GM21526 (cell line): Measurements from ENCODE around the gene NCAM1.
"Not testable (repeated sequence)": the region's sequence is repeated elsewhere in the genome, so short reads cannot be mapped to it uniquely, and the experiment has no call there.

ENCODE experiments used
- ATAC-seq: cut with Tn5 transposase; IDR thresholded peaks from one replicate; pipeline ENCODE4 v1.9.1; 2021; ENCODE audit warnings: moderate library complexity; ENCODE audit not compliant: unreplicated experiment, low FRiP score

NCAM1 gene

DNA sequence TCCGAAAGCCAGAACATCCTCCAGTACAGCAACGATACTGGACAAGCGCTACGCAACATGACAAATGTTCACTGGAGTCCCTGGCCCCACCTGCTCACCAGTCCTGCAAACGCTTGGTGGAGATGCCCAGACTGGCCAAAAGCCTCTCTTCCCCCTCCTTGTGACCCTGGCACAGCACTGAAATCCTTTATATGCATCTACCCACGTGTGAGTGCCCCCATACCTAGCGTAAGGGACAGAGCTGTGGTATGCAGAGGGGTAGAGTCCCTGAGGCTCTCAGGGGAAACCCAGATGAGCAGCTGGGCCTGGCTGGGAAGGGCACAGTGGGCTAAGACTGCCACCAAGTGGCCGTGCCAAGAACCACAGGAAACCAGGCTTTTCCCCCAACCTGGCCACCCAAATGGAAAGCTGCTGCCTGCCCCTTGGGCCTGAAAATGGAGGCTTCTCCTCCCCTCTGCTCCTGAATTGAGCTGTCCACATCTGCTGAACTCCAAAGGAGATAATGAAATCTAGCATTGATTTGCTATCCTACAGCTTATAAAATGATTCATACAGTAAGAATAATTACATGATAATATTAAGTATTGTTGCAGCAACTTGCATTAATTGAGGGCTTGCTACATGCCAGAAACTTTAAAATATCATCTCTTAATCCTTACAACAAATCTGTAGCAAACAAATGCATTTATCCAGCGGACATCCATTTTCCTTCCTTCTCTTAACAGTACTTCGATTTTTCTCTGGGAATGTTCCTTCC is 328.4 kb downstream of the NCAM1 start:
- peak; percentile 87 for ATAC-seq

DNA sequence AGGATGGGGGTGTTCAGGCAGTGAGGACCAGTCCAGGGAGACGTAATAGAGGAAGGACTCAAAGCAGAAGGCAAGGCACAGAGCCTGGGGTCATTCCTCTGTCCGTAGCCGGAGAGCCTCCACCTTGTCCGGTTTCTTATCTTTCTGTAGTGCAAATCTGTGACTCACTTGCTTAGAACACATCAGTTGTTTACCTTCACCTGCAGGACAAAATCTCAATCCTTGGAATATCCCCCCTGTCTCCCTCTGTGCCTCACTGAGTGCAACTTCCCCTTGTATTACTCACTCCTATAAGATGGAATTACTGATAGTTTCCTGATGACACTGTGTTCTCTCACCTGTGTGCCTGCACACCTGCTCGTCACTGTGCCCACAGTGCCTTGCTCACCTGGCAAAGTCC is 332.7 kb downstream of the NCAM1 start:
- ATAC-seq: no peak

DNA sequence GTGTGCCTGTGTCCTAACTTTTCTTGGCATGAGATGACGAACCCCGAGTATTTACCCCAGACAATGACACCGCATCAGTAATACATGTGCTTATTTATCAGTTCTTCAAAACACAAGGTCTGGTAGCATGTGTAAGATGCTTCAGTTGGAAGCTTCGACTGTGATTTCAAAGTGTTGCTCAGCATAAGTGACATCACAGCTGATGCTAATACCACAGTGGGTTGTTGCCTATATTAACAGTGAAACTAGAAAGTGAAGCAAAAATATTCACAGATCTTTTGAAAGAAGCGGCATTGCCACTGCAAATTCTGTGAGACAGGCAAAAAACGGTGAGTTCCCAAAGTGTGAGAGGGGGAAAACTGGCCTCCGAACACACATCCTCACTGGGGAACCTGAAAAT is 334.8 kb downstream of the NCAM1 start:
- ATAC-seq: no peak

DNA sequence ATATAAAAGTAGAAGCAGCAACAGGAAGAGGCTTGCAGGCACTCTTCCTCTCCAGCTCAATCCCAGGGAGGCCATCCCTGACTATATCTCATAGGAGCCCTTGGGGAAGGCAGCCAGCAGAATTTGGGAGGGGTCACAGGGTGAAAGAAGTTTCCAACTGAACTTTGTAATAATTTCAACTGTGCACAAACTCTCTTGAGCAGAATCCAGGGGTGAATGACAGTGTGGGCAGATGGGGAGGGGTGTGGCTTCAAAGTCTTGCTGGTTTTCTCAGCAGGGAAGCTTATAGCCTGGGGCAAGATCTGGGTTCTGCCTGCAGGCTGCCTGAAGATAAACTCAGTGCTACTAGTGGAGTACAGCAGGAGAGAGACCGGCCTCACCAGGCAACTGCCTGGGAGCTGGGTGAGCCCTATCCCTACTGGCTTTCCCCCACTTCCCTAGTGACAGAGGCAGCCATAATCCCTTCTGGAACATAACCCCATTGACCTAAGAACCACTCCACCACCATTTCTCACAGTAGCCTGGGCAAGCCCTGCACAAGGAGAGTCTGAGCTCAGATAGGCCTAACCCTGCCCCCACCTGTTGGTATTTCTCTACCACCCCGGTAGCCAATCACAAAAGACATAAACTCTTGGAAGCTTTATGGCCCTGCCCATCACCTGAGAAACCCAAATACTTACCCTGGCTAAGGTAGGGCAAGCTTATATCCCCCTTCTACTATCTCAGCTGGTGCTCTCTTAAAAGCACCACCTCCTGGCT is 335.4 kb downstream of the NCAM1 start:
- ATAC-seq: no peak

DNA sequence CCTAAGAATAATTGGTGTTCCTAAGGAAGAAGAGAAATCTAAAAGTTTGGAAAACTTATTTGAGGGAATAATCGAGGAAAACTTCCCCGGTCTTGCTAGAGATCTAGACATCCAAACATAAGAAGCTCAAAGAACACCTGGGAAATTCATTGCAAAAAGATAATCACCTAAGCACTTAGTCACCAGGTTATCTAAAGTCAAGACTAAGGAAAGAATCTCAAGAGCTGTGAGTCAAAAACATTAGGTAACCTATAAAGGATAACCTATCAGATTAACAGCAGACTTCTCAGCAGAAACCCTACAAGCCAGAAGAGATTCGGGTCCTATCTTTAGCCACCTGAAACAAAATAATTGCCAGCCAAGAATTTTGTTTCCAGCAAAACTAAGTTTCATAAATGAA is 337.3 kb downstream of the NCAM1 start:
- not testable (repeated sequence) for ATAC-seq

DNA sequence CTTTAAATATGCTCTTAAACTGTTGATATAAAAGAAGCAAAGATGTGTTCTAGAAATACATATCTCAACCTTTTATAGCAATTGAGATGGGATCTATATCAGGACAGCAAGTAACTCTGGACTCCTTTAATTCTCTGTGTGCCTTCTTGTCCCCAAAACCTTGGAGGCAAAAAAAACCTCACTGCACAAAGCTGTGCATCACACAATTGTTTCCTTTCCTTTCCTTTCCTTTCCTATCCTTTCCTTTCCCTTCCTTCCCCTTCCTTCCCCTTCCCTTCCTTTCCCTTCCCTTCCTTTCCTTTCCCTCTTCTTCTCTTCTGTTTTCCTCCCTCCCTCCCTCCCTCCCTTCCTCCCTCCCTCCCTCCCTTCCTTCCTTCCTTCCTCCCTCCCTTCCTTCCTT is 343.7 kb downstream of the NCAM1 start:
- ATAC-seq: no peak

DNA sequence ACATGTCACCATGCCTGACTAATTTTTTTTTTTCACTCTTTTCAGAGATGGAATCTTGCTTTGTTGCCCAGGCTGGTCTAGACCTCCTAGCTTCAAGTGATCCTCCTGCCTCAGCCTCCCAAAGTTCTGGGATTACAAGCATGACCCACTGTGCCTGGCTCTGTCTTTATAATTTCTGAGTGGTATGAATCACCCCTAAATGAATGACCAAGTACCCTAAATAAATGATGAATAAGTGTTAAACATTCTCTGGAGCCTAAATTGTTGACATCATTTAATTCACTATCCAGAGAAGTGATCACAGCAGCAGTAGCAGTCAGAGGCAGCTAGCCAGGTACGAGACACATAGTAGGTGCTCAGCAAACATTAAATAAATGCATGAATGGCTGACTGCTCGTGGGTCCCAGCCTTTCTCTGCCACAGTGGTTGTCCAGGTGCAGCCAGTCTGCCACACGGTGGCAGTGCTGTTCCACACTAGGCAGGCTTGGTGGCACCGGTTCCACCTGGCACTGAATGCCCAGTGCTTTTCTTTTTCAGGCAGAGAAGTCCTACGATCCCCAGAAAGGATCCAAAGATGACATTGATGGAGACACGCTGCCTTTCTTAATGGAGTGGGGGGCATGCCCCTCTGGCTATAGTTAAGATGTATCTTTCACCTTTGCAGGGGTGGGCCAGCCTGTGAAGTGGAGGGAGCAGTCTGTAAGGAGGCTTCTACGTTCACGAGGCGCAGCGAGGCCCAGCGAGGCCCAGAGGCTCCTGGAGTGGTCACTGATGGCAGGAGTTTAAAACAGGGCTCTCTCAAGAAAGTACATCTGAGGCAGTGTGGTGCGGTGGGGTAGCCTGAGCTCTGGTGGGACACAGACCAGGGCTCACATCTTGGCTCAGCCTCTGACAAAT is 344.5 kb downstream of the NCAM1 start:
- ATAC-seq: peak; percentile 71

DNA sequence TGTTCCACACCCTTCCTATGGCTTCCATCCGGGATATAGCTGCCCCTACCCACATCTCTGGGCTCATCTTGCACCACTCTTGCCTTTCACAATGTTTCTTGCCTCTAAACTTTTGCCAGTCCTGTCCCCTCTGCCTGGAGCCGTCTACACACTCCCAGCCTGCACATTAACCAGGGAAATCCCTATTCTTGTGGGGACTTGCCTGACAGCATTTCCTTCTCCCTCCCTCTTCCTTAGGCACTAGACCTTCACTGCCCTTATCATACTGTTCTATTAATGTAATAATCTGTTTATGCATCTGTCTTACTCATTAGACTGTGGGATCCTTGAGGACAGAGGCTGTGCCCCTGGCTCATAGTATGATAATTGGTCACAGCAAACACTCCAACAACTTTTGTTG is 347.4 kb downstream of the NCAM1 start:
- no peak for ATAC-seq

DNA sequence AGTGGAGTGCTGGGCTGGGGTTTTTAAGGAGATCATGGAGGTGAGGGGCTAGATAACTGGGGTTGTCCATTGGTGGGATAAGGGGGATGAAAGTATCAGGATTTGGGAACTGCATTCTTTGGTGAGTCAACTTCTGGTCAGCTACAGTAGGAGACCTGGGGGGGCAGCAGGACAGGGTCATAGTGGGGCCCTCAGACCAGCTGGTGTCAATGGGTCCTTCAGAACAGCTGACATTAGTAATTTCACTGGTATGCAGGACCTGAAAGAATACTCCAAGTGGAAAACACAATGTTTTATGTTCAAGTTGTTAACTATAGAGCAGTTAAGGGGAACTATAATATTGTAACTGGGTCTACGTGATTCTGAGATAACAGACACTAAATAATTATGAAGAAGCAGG is 350.3 kb downstream of the NCAM1 start:
- ATAC-seq: no peak

DNA sequence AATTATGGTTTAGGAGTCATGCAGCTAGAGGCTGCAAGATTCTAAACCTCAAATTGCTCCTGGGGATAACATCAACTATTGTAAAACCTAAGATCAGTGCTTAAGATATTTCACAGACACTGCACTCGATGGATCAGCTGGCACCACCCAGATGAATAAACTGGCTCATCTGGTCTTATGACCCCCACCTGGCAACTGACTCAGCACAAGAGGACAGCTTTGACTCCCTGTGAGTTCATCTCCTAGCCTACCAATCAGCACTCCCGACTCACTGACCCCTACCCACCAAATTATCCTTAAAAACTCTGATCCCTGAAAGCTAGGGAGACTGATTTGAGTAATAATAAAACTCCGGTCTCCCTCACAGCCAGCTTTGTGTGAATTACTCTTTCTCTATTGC is 352.4 kb downstream of the NCAM1 start:
- ATAC-seq: no peak

DNA sequence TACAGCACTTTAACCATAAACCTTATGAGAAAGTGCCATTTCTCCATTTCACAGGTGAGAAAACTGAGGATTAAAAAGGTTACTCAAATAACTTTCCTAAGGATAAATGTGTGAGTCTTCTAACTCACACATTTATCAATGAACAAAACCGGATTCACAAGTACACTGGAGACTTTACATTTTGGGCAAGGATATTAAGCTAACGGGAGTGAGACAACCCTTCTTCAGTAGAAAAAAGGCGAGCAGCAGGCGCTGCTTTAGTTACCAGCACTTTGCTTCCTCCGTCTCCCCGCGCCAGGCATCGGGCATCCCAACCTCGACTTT is 352.8 kb downstream of the NCAM1 start:
- no peak for ATAC-seq

DNA sequence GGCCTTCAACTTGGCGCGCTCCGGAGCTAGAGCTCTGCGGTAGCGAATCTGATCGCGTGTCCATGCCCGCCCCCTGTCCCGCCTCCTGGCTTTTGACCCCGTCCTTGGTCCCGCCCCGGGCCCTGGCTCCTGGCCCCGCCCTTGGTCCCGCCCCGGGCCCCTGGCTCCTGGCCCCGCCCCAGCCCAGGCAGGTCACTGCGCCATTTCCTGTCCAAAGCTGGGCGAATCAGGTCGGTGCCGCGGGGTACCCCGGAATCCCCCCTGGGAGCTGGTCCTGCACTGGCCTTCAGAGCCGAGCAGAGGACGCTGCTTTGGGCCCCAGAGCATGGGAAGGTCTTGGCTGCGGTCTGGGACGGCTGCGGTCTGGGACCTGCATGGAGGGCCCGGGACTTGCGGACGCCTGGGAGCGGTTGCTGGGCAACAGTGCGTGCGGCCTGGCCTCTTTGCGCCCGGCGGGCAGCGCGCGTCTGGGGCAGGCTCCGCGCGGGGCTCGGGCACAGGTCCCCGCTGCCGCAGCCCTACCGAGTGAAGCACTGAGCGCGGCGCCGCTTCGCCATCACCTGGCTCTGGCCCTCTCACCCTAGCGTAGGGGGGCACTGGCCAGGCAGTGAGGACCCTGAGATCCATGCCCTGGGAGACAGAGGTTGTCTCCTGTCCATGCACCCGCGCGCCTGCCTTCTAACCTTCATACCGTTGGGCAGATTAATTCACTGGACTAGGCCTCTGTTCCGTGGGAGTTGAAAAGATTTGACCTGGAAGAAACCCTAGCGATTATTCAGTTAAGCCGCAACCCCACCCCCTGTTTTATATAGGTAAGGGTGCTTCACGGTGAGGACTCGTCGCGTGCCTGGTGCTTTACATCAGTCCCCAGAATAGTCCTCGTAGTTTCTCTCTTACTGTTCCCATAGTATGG is 353.4 kb downstream of the NCAM1 start, which contains the start of gene TTC12:
Gene TTC12, plus strand, starts transcription at position 195 of the 913 bp plus-strand sequence. CDS start 1,675 bp downstream, outside the sequence.
- peak; percentile 95 for ATAC-seq

DNA sequence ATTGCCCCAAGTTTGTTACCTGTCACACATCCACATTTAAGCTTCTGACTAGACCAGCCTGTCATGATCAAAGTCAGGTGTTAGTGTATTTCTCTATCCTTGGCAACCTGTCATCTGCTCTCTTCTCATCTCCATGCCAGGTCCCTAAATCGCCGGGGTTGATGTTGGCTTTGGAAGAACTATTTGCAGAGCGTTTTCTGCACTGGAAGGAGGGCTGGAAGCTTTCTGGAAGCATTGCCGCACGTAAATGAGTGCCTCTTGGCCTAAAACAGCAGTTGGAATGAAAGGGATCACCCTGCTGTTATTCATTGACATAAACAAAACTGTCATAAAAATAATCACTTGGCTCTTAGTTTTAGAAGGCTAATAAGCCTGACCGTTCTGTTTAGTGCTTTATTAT is 354.6 kb downstream of the NCAM1 start:
- no peak for ATAC-seq

DNA sequence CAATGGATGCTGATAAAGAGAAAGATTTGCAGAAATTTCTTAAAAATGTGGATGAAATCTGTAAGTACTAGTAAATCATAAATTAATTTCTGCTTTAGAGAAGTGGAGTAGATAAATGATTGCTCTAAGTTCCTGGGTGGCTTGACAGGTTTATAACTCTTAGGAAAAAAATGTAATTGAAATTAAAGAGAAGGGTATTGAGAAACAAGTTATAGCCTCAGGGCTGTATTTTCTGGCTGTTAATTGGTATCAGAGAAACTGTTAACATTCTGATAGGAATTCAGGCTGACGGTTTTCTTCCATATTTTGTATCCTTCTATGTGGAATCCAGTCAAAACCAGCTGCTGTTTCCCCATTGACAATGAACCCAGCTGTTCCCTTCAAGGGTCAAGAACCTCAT is 355.0 kb downstream of the NCAM1 start:
- ATAC-seq: no peak

DNA sequence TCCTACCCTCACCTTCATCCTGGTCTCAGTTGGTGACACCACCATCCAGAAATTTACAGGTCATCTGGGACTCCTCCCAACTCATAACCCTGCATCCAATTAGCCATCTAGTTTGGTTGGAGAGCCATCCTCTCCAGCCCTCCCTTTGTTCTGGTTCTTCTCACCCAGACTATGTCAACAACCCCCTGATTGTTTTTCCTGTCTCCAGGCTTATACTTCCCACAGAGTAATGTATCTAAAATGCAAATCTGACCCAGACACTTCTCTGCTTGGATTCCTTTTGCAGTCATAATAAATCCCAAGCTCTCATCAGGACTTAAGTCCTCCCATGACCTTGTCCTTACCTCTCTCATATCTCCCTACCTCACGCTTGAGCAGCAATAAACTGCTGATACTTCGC is 356.1 kb downstream of the NCAM1 start:
- ATAC-seq: no peak

DNA sequence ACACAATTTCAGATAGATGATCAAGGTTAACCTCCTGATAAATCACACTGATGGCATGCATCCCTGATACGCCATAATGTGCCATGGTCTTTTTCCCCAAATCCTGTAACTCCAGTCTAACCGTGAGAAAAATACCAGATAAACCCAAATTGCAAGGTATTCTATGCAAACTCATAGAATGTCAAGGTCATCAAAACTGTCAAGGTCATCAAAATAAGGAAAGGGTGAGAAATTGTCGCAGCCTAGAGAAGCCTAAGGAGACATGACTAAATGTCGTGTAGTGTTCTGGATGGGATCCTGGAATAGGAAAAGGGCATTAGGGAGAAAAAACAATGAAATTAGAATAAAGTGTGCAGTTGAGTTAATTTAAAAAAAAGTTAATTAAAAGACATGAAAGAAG is 357.9 kb downstream of the NCAM1 start:
- no peak for ATAC-seq

DNA sequence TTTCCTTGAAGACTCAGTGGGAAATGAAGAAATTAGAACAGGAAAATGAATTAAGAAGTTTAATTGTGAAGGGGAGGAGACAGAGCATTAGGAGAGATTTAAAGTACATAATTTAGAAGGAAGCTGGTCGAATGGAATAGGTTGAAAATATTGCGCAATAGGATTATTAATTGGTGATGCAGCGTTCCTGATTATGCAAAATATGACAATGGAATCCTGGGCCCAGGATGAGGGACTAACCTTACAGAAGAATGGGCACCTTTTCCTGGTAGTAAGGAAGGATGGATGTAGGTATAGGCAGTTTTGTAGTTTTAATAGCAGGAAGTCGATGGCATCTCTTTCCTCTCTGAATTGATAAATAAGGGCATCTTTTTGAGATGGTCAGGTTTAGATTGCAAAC is 360.9 kb downstream of the NCAM1 start:
- no peak for ATAC-seq

DNA sequence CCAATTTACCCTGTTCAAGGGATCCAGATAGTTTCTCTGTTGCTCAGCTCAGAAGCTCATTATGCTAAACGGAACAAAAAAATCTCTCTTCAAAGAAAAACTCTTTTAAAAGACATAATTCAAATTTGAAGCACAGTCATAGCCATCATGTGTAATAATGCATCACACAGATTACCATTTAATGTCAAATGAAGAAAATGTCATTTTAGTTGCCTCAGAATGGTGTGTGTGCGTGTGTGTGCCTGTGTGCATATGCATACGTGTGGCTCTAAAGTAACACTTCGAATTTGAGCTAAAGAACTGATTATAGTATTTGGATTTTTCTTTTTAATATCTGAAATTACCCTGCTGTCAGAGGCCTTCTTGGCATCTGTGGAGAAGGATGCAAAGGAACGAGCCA is 363.0 kb downstream of the NCAM1 start:
- no peak for ATAC-seq
